22Rv1 (cell line): ENCODE results near the gene ESYT2.

Experiments
- ZFX ChIP-seq: fragments of 450-650 bp; IDR thresholded peaks from 2 replicates; pipeline ENCODE4 v1.6.1; 2017; ENCODE audit warnings: antibody characterized with exemption, borderline replicate concordance
- TF ChIP-seq, protein P1 (sequence below): fragments of 450-650 bp; IDR thresholded peaks from 2 replicates; pipeline ENCODE4 v1.5.1; 2017; ENCODE audit warnings: mild to moderate bottlenecking

DNA sequence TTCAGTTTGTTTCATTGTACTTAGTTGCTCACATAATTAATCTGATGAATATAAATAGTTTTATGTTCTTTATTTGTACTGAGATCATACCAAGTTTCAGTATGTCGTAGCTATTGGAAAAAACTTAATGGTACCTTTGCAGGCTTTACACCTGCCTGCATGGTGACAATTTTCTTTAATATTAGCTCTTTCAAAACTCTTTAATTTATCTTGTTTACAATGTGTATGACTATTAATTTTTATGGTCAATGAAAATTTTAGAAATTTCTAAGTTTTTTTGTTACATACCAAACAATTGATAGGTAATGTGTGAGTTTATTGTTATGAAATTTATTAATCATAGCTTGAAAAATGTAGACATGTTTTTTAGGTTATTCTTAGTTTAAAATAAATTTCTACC, 31.1 kb upstream of the ESYT2 start:
- TF ChIP-seq, protein P1, sequence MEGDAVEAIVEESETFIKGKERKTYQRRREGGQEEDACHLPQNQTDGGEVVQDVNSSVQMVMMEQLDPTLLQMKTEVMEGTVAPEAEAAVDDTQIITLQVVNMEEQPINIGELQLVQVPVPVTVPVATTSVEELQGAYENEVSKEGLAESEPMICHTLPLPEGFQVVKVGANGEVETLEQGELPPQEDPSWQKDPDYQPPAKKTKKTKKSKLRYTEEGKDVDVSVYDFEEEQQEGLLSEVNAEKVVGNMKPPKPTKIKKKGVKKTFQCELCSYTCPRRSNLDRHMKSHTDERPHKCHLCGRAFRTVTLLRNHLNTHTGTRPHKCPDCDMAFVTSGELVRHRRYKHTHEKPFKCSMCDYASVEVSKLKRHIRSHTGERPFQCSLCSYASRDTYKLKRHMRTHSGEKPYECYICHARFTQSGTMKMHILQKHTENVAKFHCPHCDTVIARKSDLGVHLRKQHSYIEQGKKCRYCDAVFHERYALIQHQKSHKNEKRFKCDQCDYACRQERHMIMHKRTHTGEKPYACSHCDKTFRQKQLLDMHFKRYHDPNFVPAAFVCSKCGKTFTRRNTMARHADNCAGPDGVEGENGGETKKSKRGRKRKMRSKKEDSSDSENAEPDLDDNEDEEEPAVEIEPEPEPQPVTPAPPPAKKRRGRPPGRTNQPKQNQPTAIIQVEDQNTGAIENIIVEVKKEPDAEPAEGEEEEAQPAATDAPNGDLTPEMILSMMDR = no peak
- no peak for TF ChIP-seq ZFX
